ENCODE results near the gene FOXL2.

FOXL2 gene

DNA sequence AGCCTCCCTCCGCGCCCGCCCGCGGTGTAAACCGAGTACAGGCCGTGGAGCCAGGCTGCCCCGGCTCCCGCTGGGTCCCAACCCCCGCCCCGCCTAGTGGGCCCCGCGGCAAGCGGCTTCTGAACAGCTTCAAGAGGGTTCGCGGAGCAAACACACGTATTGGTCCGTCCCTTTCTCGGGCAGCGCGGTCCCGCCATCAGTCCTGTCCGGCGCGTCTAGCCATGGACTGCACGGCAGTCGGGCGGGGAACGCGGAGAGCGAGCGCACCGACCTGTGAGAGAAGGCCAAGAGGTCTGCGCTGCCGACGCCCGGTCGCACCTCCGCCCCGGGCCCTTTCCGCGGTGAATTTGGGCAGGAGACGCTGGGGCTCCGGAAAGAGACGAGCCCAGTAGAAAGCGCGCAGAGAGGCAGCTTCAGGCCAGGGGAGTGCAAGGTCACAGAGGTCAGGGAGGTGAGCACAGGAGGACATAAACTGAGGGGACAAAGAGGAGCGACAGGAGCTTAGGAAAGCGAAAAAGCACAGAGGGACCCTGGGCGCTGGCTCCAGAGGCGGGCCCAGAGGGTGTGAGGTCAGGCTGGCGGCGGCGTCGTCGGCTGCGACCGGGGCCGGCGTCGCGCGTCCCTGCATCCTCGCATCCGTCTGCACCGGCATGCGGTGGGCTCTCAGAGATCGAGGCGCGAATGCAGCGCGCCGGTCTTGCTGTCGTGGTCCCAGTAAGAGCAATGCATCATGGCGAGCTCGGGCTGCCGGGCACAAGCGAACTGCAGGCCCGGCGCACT, 1.8 kb downstream of the FOXL2 start:
- peak; percentile 60 to 64 for DNase-seq

DNA sequence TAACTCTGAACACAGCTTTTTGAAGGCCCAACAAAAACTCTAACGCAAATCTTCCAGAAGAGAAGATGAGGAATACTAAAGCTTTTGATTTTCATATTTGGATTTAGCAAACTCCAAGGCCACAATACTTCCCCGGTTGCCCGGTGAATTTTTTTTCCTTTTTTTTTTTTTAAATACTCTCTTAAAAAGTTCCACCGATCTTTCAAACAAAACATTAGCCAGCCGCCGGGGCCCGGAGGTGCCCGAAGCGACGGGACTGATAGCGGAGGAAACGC, 2.3 kb downstream of the FOXL2 start:
- DNase-seq: no peak

DNA sequence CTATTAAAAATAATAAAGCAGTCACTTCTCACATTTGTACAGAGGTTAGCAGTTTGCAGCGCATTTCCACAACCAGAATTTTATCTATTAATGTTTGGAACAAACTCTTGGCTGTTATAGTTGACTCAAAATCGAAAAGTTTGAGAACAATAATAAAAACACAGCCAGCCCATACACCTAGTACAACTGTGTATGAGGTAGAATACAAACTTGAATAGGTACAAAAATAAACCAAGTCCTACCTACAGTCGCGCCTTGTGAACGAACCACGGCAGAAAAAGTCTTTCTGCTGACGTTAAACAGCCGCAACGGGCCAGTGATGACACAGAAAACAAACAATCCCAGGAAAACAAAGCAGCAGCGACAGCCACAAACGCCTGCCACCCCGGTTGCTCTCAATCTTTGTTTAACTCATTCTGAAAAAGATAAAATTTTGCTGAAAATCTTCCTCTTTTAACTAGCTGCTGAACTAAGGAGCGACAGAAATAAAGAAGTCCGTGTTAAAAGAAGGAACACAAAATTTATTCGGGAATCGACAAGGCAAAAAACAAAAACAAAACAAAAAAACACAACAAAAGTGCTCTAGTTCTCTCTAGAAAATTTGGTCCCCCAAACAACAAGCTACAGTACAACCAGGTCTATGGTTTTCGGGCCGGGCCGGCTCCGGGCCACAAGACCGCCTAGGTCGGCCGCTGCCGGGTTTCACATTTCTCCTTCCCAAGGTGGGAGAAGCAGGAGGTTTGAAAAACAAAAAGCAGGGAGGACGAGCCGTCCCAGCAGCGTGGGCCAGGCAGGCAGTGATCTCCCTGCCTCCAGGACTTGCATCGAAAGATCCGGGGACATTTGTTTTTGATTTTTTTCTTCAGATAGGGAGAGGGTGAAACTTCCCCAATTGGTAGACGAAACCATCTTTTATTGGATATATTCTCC, 2.9 kb downstream of the FOXL2 start:
- DNase-seq: no peak

DNA sequence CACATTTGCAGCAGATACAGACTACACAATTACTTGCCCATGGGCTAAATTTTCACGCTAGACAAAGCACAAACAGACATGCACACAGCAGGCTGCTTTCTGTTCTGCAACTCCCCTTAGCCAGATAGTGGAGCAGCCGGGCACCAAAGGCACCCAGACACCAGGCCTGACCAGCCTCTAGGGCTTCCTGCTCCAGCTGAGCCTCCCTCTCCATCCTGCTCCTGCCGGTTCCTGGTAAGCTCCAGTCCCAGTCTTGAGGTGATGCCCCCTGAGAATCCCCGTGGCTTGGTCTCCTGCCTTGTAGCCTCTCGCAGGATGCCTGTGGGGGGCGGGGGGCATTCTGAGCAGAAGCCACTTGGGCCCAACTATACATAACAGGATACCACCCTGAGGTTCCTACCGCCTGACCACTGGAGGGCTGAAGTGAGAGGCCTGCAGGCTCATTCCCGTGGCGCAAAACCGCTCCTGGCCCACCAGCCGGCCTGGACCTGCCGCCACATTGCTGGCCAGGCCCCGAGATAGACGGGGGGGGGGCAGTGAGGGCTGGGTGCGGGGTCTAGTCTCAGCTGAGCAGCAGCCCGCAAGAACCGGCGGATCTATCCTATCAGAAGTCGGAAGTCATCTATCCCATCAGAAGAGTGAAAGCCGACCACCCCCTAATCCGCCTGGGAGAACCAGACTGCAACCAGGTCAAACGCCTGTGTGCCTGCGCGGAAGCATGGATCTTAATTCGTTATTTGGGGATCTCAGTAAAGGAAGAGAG, 3.9 kb downstream of the FOXL2 start:
- no peak for DNase-seq

DNA sequence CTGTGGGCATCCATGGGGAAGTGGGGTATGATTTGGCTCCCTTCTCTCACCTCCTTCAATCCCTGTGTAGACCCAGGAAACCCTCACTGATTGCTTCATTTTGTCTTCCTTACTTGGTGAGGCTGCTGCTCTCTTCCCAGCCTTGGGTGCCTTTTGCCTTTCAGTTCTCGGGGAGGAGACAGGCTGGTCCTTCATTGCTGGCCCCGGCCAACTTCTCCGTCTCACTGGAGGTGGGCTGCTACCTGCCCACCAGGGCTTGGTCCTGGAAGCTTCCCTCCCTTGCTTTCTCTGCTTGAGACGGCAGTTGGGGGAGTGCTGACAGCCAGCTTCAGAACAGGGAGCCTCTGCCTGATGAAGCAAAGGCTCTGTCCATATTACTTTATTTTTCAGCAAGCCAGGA, 4.7 kb downstream of the FOXL2 start:
- DNase-seq: no peak

DNA sequence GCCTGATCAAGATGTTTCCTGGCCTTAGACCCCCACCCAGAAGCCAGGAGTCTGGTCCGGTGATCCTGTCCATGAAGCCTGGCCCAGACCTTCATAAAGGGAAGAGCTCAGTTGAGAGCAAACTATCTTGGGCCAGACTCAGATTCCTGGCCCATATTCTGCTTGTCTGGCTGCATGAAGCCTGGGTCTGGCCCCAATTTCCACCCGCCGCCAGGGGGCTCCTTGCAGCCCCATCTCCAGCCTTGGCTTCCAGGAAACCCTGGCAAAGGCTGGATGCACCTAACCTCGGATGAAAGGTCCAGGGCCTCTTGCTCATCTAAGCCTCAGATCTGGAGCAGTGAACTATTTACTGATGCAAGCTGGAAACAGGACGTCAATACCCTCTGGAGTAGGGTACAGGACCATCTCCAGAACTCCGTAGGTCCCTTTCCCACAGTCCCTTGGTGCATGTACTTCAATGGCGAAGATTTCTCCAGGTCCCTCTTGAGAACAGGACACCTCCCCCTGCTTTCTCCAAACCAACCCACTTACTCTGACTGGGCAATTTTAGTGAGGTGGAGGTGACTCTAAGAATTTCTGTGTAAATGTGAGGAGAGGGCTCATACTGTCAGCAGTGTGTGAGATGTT, 5.6 kb downstream of the FOXL2 start:
- DNase-seq: peak; percentile 28 to 63

DNA sequence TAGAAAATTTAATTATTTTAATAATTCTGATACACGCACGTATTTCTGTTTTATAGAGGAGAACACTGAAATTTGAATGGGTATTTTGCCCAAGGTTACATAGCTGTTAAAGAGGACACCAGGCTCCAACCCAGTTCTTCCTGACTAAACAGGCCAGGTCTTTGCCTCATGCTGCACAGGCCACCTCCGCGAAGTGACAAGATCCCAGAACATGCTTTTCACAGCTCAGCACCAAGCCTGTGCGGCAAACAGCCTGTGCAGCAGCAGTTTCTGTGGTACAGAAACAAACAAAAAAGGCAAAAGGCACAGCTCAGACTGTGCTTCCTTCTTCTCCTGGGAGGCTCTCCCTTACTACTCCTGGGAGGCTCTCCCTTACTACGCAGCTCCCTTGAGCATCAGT, 6.5 kb downstream of the FOXL2 start:
- DNase-seq: no peak

DNA sequence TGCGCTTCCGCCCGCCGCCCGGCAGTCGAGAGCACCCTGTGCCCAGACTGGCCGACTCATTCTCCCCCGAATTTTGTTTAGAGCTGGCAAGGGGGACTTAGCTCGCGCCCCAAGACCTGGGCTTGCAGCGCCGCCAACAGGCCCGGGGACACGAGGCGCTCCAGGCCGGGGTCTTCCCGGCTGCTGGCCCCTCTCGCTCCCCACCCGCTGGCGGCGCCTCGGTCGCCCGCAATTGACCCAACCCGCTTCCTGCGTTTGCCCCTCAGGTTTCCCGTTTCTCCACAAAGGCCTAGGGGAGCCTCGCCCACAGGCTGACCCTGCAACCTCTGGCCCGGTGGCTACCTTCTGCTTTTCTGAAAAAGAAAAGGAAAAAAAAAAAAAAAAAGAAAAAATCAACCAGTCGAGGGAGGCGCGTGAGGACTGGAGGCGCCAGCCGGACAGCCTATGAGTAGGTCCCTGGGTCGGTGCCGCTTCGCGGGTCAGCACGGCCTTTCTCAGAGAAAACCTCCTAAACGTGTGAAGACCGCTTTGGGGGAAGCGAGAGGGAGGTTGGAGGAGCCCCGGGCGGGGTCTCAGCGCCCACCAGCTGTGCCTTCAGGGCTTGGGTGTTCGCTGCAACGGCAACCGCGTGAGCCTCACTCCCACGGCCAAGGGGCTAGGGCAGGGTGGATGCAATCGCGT, 7.2 kb downstream of the FOXL2 start:
- DNase-seq: peak in 1 of 2 experiments; percentile 32

DNA sequence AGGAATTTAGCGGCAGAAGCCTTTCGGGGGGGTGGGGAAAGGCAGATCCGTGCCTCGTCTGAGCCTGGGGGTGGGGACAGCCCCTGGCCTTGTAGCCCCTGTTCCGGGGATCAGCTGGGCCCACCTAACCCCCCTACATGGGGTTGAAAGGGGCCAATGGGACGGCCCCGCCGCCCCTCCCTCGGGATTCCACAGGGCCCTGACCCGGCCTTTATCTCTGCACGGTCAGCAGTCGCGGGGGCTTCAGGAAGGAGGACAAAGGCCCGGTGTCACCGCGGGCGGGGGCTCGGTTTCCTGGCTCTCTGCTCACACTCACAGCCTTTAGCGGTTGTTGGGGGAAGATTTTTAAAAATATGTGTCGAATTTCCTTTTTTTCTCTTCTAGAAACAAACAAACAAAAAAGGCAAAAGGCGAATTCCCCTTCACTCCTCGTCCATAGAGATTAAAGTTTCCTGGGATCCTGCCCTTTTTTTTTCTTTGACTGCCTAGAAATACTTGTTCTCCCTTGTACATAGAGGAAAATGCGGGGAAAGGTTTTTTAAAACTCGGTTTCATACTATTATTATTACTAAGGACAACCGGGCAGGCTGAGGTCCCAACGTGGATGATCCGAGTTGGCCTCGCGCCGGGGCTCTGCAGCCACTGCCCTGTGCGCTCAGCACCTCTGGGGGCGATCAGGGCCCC, 7.9 kb downstream of the FOXL2 start:
- no peak for DNase-seq

DNA sequence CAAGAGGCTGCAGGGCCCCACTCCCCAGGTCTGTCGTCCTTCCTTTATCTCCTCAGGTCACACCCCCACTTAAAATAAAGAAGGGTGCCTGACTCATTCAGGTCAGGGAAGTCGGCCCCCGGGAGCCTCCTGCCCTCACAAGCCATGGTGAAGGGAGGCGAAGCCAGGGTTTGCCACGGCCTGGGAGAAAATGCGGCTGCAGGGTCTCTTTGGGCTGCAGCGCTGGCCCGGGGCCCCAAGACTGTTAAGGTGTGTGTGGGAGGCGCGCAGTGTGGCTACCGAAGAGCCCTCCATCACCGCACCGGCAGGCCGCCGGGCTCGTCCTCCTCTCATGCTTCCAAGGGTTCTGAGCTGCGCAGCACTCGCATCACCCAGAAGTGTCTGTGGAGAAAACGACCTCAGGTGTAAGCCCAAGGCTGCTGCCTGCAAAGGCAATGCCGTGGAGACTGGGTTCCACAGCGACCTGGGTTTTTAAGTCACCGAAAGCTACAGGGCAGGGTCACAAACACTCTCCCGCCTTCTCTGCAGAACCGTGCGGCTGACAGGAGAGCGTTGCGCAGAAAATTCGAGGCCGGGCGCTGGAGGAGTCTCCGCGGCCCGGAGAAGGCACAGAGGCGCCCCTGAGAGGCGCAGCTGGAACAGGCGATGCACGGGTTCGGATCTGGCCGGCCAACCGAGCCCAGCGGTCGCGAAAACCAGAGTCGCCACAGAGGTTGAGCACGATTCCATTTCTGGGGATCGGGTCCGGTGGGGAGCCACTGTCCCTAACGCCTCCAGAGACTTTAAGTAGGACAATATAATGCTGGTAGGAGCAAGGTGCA, 8.7 kb downstream of the FOXL2 start:
- peak in 1 of 2 experiments; percentile 55 for DNase-seq

DNA sequence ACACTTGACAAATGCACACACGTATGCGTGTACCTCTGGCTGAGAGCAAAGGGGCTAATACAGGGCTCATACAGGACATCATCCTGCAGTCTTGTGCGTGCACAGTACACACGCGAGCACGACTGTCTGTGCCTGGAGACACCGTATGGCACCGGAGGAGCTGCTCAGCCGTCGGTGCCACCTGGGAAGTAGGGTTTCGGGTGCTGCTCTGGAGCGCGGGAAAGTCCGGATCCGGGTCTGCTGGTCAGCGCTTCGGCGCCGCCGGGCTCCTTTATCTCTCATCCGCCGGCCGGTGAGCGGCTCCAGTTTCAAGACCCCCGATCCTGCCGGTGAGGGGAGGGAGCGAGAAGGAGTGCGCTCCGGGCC, 9.3 kb downstream of the FOXL2 start:
- peak in 1 of 2 experiments; percentile 50 for DNase-seq

DNA sequence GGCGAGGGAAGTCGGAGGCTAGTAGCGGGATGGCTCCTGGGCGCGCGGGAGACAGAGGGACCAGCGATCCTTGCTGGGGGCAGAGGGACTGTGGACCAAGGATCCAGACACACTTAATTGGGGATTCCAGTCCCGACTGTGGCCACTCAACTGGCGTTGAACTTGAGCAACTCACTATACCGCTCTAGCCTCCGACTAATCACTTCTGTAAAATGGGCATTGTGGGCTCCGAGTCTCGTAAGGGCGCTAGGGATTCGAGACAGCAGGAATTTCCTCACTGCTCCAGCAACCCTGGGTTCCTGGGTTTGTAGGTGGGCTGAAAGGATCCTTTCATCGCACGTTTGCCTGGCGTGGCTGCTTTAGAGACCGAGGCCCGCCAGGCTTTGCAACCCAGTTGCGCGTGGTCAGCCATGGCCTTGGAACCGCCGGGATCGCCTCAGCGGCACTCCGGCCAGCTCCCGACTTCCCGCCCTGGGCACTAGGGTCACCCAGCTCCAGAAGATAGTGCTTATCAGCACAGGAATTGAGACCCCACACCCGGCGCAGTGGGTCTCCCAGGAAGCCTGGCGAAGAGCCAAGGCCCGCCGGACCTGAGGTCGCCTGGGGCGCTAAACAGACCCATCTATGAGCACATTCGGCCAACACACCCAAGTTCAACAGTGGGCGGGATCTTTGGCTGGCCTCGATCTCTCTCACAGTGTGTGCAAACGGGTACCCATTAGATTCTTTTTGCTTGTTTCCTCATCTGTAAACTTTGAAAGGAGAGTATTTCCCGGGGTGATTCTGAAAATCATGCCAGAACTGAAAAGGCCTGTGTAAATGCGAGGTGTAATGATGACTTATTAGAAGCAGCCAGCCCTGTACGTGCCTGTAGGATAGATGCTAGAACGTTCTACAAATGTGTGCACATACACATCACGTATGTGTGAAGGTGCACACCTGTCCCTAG, 9.9 kb downstream of the FOXL2 start:
- DNase-seq: no peak

DNA sequence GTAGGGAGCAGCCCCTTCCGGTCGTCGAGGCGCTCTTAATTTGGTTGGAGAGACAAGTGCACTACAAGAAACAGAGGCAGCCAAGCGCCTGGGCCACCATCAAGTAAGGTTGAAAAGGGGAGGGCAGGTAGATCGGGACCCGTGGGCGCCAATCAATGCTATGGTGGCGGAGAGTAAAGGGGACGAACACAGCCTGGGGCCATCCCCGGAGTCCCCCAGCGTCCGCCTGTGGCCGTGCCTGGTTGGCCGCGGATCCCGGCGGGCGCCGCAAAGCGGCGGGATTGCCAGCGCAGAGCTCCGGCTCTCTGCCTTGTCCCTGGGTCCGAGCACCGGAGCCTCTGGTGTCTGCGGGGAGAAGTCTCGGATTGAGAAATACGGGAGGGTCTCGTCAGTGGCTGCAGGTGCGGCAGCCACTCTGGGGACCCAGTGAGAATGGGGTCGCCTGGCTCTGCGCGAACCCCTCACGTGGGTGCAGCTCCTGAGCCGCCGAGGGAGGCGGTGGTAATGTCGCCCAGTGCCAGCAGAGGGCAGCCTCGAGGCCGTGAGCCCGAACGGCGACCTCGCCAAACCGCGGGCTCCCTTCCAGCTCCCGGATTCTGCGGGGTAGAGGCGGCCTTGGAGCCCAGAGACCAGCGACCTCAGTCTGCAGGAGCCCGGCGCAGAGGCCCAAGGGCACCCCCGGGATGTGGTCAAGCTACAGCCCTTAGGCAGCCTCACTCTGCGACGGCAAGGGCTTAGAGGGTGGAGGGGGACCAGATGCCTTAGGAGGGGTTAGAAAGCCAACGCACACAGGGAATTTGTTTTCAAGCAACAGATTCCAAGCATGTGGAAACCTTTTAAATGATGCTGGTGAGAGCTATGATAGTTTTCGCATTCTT, 10.8 kb downstream of the FOXL2 start:
- DNase-seq: peak; percentile 58 to 81

DNA sequence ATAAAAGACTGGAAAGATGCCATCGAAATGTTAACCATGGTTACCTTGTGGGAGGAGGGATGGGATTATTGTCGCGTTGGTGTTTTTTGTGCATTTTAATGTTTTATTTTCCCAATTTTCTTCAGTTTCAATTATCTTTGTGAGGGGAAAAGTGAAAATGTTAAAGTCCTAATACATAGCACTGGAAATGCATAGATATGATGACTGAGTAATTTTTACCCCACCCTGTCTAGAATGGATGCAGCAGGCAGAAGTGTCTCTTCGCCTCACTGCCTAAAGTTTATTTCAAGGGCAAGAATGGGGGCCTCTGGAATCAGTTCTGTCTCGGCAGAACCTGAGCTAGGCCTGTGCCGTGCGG, 11.5 kb downstream of the FOXL2 start:
- no peak for DNase-seq

DNA sequence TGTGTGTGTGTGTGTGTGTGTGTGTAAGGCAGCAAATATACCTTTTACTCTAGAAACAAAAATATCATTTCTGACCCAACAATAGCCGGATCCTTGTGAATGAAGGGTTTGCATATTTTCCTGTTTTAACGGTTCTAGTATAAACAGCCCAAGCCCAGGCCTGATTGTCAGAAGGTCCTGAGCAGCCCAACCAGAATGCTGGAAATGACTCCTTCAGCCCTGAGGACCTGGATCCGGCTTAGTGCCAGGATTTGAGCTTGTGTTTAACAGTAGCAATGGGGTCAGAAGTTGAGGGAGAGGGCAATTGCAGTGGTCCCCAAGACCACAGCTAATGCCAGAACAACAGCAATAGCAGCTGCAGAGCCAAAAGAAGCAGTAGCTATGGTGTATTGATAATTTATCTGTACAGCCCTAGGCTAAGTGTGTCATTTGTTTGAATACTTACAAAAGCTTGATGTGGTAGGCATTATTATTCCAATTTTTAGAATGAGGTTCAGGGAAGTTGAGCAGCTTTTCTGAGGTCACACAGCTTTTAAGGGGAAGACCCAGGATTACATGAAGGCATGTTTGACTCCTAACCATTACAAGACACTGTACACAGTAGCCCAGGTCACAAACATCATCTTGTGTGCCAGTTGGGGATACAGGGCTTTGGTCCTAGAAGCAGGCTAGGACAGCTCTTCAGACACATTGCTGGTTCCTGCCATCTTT, 12.8 kb downstream of the FOXL2 start:
- DNase-seq: no peak

DNA sequence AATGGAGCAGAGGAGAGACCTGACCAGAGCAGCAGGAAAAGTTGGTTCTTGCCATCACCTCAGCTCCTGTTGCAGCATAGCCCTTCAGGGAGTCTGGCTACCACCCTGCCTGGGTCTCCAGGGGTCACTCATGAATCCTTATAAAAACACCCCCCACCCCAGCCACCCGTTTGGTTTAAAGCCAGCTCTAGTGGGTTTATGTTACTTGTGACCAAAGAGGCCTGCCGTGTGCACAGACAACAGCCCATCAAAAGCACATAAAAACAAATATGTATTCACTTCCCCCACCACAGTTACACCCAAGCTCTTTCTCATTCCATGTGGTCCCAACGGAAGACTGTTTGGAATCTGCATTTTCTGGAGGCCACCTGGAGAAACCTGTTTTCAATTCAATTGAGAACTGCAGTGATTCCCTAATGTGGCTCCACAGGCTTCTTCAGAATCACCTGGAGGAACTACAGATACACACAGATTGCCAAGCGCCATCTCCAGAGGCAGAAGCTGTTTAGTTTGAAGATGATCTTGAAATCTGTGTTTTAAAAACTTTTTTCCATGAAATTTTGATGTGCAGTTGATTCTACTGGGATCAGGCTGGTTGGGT, 13.8 kb downstream of the FOXL2 start:
- DNase-seq: no peak

DNA sequence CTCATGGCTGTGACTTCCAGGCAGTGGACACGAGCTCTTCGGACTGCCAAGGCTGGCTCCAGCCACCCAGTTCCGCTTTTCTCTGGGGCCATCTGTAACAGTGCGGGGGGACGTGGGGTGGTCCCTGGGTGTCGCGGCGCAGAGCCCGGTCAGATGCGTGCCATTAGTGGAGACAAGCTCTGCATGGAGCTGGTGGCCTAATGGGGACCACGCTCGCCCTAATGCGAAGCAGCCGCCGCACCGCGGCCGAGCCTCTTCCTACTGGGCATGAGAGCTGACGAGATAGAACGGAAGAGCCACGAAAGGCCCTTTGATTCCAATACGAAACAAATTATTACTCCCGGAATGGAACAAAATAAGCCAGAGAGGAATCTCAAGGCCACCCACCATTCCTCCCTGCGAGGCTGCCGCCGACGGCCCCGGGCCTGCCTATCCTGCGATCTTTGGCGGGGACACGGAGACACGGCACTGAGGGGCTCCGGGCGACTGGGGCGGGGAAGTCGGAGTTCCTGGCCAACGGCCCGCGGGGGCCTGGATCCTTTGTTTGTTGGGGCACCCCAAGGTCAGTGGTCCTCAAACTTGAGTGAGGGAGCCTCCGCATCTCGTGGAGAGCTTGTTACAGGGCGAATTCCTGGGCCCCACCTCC, 18.1 kb downstream of the FOXL2 start:
- no peak for DNase-seq
